Neural cell (in vitro differentiated cells): ENCODE measurements around the gene ST3GAL3.

ENCODE experiments used
- EP300 ChIP-seq: fragments of 450-650 bp; conservative IDR thresholded peaks from 2 replicates; pipeline ENCODE4 v1.6.1; 2014; ENCODE audit warnings: antibody characterized with exemption, mild to moderate bottlenecking, moderate library complexity; ENCODE audit not compliant: poor library complexity, severe bottlenecking
- EZH2 ChIP-seq: fragments of 200-600, 300-800 bp; shearing (Covaris generic), sonication (generic); IDR thresholded peaks from 2 replicates; pipeline ENCODE4 v1.6.1; 2014; ENCODE audit warnings: antibody characterized with exemption, low read length, borderline replicate concordance, mild to moderate bottlenecking; ENCODE audit not compliant: insufficient read depth, poor library complexity, severe bottlenecking
- MXI1 ChIP-seq: fragments of 450-650 bp; conservative IDR thresholded peaks from 2 replicates; pipeline ENCODE4 v1.6.1; 2014; ENCODE audit warnings: antibody characterized with exemption, mild to moderate bottlenecking; ENCODE audit not compliant: poor library complexity, severe bottlenecking
- POLR2AphosphoS5 ChIP-seq: IDR thresholded peaks from 2 replicates; pipeline ENCODE4 v1.6.1; 2012
- SMC3 ChIP-seq: fragments of 450-650 bp; conservative IDR thresholded peaks from 2 replicates; pipeline ENCODE4 v1.6.1; 2014; ENCODE audit warnings: antibody characterized with exemption, mild to moderate bottlenecking, moderate library complexity; ENCODE audit not compliant: poor library complexity
- TAF1 ChIP-seq: IDR thresholded peaks from 2 replicates; pipeline ENCODE4 v1.6.1; 2012; ENCODE audit warnings: low read depth
- TF ChIP-seq, protein P1 (sequence below): fragments of 450-650 bp; IDR thresholded peaks from 2 replicates; pipeline ENCODE4 v1.5.1; 2014; ENCODE audit warnings: antibody characterized with exemption, mild to moderate bottlenecking, moderate library complexity; ENCODE audit not compliant: poor library complexity, severe bottlenecking
- TF ChIP-seq, protein P2 (sequence below): IDR thresholded peaks from 2 replicates; pipeline ENCODE4 v1.6.1; 2012; ENCODE audit warnings: borderline replicate concordance

DNA sequence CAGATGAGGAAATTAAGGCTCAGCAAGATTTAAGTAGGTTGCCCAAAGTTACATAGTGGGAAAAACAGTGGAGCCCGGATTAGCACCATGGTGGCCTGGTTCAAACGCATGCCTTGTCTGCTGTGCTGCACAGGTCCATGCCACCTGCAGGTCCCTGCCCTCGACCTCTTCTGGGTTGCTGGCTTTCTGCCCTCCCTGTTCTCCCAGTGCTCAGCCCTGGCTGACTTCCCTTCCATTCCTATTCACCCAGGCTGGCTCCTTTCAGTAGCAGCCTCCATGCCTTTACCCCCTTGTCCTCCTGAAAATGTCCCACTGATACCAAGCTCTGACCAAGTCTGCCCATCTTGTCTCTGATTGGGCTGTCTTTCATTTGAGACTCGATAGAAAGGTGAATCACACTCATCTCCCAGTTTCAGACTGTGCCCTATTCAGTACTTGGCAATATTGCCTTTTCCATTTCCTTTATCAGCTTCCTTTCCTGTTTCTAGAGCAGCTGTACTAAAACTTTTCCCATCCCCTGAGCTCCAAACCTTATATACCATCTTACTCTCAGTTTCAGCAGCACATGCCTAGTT is 75.8 kb downstream of the ST3GAL3 start:
- TF ChIP-seq, protein P1, sequence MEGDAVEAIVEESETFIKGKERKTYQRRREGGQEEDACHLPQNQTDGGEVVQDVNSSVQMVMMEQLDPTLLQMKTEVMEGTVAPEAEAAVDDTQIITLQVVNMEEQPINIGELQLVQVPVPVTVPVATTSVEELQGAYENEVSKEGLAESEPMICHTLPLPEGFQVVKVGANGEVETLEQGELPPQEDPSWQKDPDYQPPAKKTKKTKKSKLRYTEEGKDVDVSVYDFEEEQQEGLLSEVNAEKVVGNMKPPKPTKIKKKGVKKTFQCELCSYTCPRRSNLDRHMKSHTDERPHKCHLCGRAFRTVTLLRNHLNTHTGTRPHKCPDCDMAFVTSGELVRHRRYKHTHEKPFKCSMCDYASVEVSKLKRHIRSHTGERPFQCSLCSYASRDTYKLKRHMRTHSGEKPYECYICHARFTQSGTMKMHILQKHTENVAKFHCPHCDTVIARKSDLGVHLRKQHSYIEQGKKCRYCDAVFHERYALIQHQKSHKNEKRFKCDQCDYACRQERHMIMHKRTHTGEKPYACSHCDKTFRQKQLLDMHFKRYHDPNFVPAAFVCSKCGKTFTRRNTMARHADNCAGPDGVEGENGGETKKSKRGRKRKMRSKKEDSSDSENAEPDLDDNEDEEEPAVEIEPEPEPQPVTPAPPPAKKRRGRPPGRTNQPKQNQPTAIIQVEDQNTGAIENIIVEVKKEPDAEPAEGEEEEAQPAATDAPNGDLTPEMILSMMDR, result no peak
- TF ChIP-seq, protein P2, sequence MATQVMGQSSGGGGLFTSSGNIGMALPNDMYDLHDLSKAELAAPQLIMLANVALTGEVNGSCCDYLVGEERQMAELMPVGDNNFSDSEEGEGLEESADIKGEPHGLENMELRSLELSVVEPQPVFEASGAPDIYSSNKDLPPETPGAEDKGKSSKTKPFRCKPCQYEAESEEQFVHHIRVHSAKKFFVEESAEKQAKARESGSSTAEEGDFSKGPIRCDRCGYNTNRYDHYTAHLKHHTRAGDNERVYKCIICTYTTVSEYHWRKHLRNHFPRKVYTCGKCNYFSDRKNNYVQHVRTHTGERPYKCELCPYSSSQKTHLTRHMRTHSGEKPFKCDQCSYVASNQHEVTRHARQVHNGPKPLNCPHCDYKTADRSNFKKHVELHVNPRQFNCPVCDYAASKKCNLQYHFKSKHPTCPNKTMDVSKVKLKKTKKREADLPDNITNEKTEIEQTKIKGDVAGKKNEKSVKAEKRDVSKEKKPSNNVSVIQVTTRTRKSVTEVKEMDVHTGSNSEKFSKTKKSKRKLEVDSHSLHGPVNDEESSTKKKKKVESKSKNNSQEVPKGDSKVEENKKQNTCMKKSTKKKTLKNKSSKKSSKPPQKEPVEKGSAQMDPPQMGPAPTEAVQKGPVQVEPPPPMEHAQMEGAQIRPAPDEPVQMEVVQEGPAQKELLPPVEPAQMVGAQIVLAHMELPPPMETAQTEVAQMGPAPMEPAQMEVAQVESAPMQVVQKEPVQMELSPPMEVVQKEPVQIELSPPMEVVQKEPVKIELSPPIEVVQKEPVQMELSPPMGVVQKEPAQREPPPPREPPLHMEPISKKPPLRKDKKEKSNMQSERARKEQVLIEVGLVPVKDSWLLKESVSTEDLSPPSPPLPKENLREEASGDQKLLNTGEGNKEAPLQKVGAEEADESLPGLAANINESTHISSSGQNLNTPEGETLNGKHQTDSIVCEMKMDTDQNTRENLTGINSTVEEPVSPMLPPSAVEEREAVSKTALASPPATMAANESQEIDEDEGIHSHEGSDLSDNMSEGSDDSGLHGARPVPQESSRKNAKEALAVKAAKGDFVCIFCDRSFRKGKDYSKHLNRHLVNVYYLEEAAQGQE, result no peak
- TF ChIP-seq EP300 (no peak), EZH2 (no peak), MXI1 (no peak), POLR2AphosphoS5 (no peak), SMC3 (no peak), TAF1 (no peak)
